H1 (cell line): ENCODE results near the gene DAZAP2. TPM values are rescaled to one million over a fixed set of nuclear protein-coding genes. Genes with fewer than 3 reads are reported as not detected.

Experiments used
- CTCF ChIA-PET: fragments of 300-600 bp; sonication (Branson Sonifier 250); formaldehyde crosslinking; loops from one replicate; lab custom pipeline; 2021; ENCODE audit not compliant: partially characterized antibody; lab: Charles Lee
- POLR2A ChIA-PET: fragments of 300-600 bp; sonication (Branson Sonifier 250); formaldehyde crosslinking; loops from one replicate; lab custom pipeline; 2021; ENCODE audit warnings: inconsistent platforms; ENCODE audit not compliant: partially characterized antibody; lab: Charles Lee
- DNase-seq, 2 experiments: peaks; one replicate each; pipeline versions ENCODE4 v3.0.0 to v3.0.0-alpha.2; 2010 to 2022; ENCODE audit warnings: low spot score in 2 of 2, low read depth in 1 of 2, mixed read lengths in 1 of 2
- FAIRE-seq: peaks from 2 replicates; lab custom pipeline; 2011; peaks lifted over from hg19 to GRCh38; lab: Jason Lieb, UNC
- H2AFZ ChIP-seq: 2 replicates; pipeline ENCODE4 v1.8.1; 2012; ENCODE audit warnings: low read length, inconsistent platforms
- H2AK5ac ChIP-seq: 2 replicates; pipeline ENCODE4 v1.6.1; 2013; ENCODE audit warnings: low read depth, low read length
- H2BK120ac ChIP-seq: replicated peaks from 2 replicates; pipeline ENCODE3; 2013; ENCODE audit warnings: low read depth, low read length, inconsistent platforms
- H2BK12ac ChIP-seq: 2 replicates; pipeline ENCODE4 v1.6.1; 2013; ENCODE audit warnings: low read depth, low read length
- H2BK15ac ChIP-seq: 2 replicates; pipeline ENCODE4 v1.6.1; 2013; ENCODE audit warnings: low read length
- H2BK20ac ChIP-seq: 2 replicates; pipeline ENCODE4 v1.6.1; 2013; ENCODE audit warnings: low read length
- H2BK5ac ChIP-seq: 2 replicates; pipeline ENCODE4 v1.6.1; 2013; ENCODE audit warnings: low read depth, low read length
- H3K14ac ChIP-seq: 2 replicates; pipeline ENCODE4 v1.6.1; 2013; ENCODE audit warnings: inconsistent platforms; ENCODE audit not compliant: insufficient read length
- H3K18ac ChIP-seq: 2 replicates; pipeline ENCODE4 v1.6.1; 2013; ENCODE audit warnings: low read length; ENCODE audit errors: extremely low read depth
- H3K23ac ChIP-seq: 2 replicates; pipeline ENCODE4 v1.6.1; 2013; ENCODE audit warnings: inconsistent platforms; ENCODE audit not compliant: insufficient read length
- H3K23me2 ChIP-seq: 2 replicates; pipeline ENCODE4 v1.6.1; 2013; ENCODE audit warnings: low read depth, low read length
- H3K27ac ChIP-seq: 2 replicates; pipeline ENCODE4 v1.6.1; 2011; ENCODE audit warnings: low read depth, low read length, inconsistent platforms
- H3K27me3 ChIP-seq, 4 experiments: replicated peaks in 1 of 4; 1 replicate in 1 of 4; 2 replicates in 3 of 4; pipeline versions ENCODE4 v1.6.1 to v1.8.1; 2011 to 2013; ENCODE audit warnings: low read length in 3 of 4, mild to moderate bottlenecking in 3 of 4, inconsistent platforms in 2 of 4, mixed read lengths in 2 of 4, moderate library complexity in 1 of 4; ENCODE audit not compliant: control insufficient read depth in 3 of 4, insufficient read depth in 3 of 4; ENCODE audit errors: extremely low read depth in 1 of 4
- H3K36me3 ChIP-seq, 4 experiments: 2 replicates each; pipeline versions ENCODE4 v1.6.1 to v1.8.1; 2011 to 2013; ENCODE audit warnings: mild to moderate bottlenecking in 4 of 4, low read length in 3 of 4, moderate library complexity in 2 of 4, control low read depth in 1 of 4, inconsistent platforms in 1 of 4; ENCODE audit not compliant: insufficient read depth in 4 of 4, control insufficient read depth in 2 of 4
- H3K4ac ChIP-seq: replicated peaks from 2 replicates; pipeline ENCODE3; 2013; ENCODE audit warnings: low read length, low read depth, mixed read lengths, inconsistent platforms; ENCODE audit not compliant: insufficient read length
- H3K4me1 ChIP-seq, 4 experiments: replicated peaks in 1 of 4; 1 replicate in 1 of 4; 2 replicates in 3 of 4; pipeline versions ENCODE4 v1.6.1 to v1.8.1; 2011 to 2013; ENCODE audit warnings: low read length in 3 of 4, inconsistent platforms in 2 of 4, mixed read lengths in 1 of 4; ENCODE audit not compliant: insufficient read depth in 4 of 4, control insufficient read depth in 3 of 4
- H3K4me2 ChIP-seq, 2 experiments: 2 replicates each; pipeline versions ENCODE4 v1.6.1 to v1.8.1; 2011 to 2013; ENCODE audit warnings: low read depth in 2 of 2, low read length in 2 of 2, control low read depth in 1 of 2, inconsistent platforms in 1 of 2, mild to moderate bottlenecking in 1 of 2; ENCODE audit not compliant: insufficient read depth in 1 of 2
- H3K4me3 ChIP-seq, 4 experiments: fragments of 200-600, 300-600 bp in 1 of 4; sonication (generic), shearing (Covaris generic), sonication (Bioruptor Twin) in 1 of 4; 2 replicates each; pipeline versions ENCODE4 v1.5.1 to v1.8.1; 2011 to 2016; ENCODE audit warnings: low read length in 4 of 4, low read depth in 3 of 4, control low read depth in 2 of 4, inconsistent platforms in 2 of 4, mild to moderate bottlenecking in 2 of 4, mixed read lengths in 1 of 4, moderate library complexity in 1 of 4; ENCODE audit not compliant: insufficient read depth in 2 of 4; ENCODE audit errors: extremely low read depth in 1 of 4
- H3K56ac ChIP-seq: replicated peaks from 2 replicates; pipeline ENCODE3; 2013; ENCODE audit warnings: low read depth, mild to moderate bottlenecking, mixed read lengths, low read length, inconsistent platforms; ENCODE audit not compliant: insufficient read length
- H3K79me1 ChIP-seq: 2 replicates; pipeline ENCODE4 v1.6.1; 2013; ENCODE audit warnings: low read depth, low read length, control low read depth
- H3K79me2 ChIP-seq, 2 experiments: 2 replicates each; pipeline versions ENCODE4 v1.6.1 to v1.8.1; 2012 to 2013; ENCODE audit warnings: low read length in 2 of 2, mild to moderate bottlenecking in 2 of 2, inconsistent platforms in 1 of 2; ENCODE audit not compliant: insufficient read depth in 2 of 2, control insufficient read depth in 1 of 2
- H3K9ac ChIP-seq, 4 experiments: replicated peaks in 1 of 4; 1 replicate in 1 of 4; 2 replicates in 3 of 4; pipeline versions ENCODE4 v1.6.1 to v1.8.1; 2011 to 2013; ENCODE audit warnings: low read depth in 3 of 4, low read length in 3 of 4, control low read depth in 2 of 4, mild to moderate bottlenecking in 2 of 4, moderate library complexity in 2 of 4, inconsistent platforms in 1 of 4; ENCODE audit errors: extremely low read depth in 1 of 4
- H3K9me3 ChIP-seq, 2 experiments: 2 replicates each; pipeline versions ENCODE4 v1.6.1 to v1.8.1; 2012 to 2013; ENCODE audit warnings: mild to moderate bottlenecking in 2 of 2, moderate library complexity in 2 of 2, control low read depth in 1 of 2, inconsistent platforms in 1 of 2, low read depth in 1 of 2, low read length in 1 of 2, mixed read lengths in 1 of 2; ENCODE audit not compliant: insufficient read depth in 2 of 2
- H4K20me1 ChIP-seq, 2 experiments: replicated peaks in 1 of 2; 2 replicates each; pipeline versions ENCODE3 to v1.8.1; 2011 to 2013; ENCODE audit warnings: inconsistent platforms in 2 of 2, low read length in 2 of 2, mild to moderate bottlenecking in 1 of 2; ENCODE audit not compliant: insufficient read depth in 2 of 2, control insufficient read depth in 1 of 2
- H4K5ac ChIP-seq: 2 replicates; pipeline ENCODE4 v1.6.1; 2013; ENCODE audit warnings: low read length, low read depth, mixed read lengths, inconsistent platforms; ENCODE audit not compliant: insufficient read length
- H4K8ac ChIP-seq: 2 replicates; pipeline ENCODE4 v1.8.0; 2013; ENCODE audit warnings: mild to moderate bottlenecking, moderate library complexity, low read length, inconsistent platforms; ENCODE audit not compliant: insufficient read depth; ENCODE audit errors: extremely low read depth
- H4K91ac ChIP-seq: replicated peaks from 2 replicates; pipeline ENCODE3; 2013; ENCODE audit warnings: low read length, mixed read lengths, inconsistent platforms; ENCODE audit not compliant: insufficient read length
- CREB1 ChIP-seq: IDR thresholded peaks from 2 replicates; pipeline ENCODE4 v1.6.1; 2012; ENCODE audit warnings: inconsistent platforms
- WGBS, 2 experiments: shearing (Covaris generic) in 1 of 2; methylation state at CpG; one replicate each; pipeline versions ENCODE4 v1.1.6 to v1.1.7; 2013 to 2015; ENCODE audit warnings: low lambda C conversion rate in 2 of 2, mixed read lengths in 2 of 2, inconsistent platforms in 1 of 2, low coverage in 1 of 2, missing lambda C conversion rate in 1 of 2; ENCODE audit not compliant: insufficient replicate concordance in 2 of 2, insufficient coverage in 1 of 2, insufficient read length in 1 of 2; ENCODE audit errors: extremely low coverage in 1 of 2, missing lambda C conversion rate in 1 of 2; 5-methylcytosine and 5-hydroxymethylcytosine counted together
- polyA plus RNA-seq, 7 experiments: library from polyadenylated mRNA; depleted of rRNA in 3 of 7; stranded (reverse) in 5 of 7; unstranded in 2 of 7; fragments of >200 nt in 5 of 7; fragments of 200-250 nt in 2 of 7; gene quantifications; 1 replicate in 5 of 7; 2 replicates in 1 of 7; 4 replicates in 1 of 7; pipeline versions ENCODE4 v1.2.1 to v1.2.3, GENCODE V29; 2011 to 2013; ENCODE audit warnings: missing spikeins in 2 of 7, mixed read lengths in 2 of 7
- total RNA-seq: library from RNA; stranded (reverse); fragmentation: NEBNext Ultra II Directional; extraction: Animal tissue kit (Norgen Biotek cat#: 25700); gene quantifications from 2 replicates; pipeline ENCODE4 v1.2.1, GENCODE V29; 2021

The DAZAP2 gene
- total and polyA plus RNA-seq, 2 of the 8 experiments (the other 6 are each of a cell fraction or from before 2014, with no cell fraction given): 27.1 to 77.2 TPM

- Histone ChIP-seq H3K4ac (no peak overlapping the region), H3K9me3 (no peaks in the 10 kb centered on the region), H2AFZ (no peak overlapping the region), H4K20me1 (no peaks in the 10 kb centered on the region), H2BK15ac (no peak overlapping the region), H3K56ac (no peak overlapping the region), H2BK12ac (peak overlapping the region; percentile 20), H3K27me3 (no peaks in the 10 kb centered on the region), H3K4me3 (peak overlapping the region in 2 of 4 experiments; percentile 10; a peak in 2 of 8 replicates), H2BK120ac (peak overlapping the region; percentile 27), H2BK5ac (peak overlapping the region; percentile 63), H3K4me2 (peak overlapping the region; percentile 49 to 69), H3K14ac (no peak overlapping the region), H3K79me2 (no peaks in the 10 kb centered on the region), H3K36me3 (peaks cover 3 to 15% (median 5%) of the 10 kb centered on the region in 4 experiments; a peak in 5 of 8 replicates), H3K23me2 (no peaks in the 10 kb centered on the region; the same call in 1 of the 2 replicates), H4K5ac (no peak overlapping the region), H2BK20ac (peak overlapping the region; percentile 0; the same call in 1 of the 2 replicates), H3K27ac (peak overlapping the region; percentile 6; the same call in 1 of the 2 replicates), H4K8ac (peak overlapping the region; percentile 62), H3K9ac (peak overlapping the region in 1 of 4 experiments; percentile 8; a peak in 2 of 7 replicates), H3K4me1 (peaks cover 1 to 19% (median 7%) of the 10 kb centered on the region in 4 experiments), H2AK5ac (peak overlapping the region; percentile 79; the same call in 1 of the 2 replicates), H3K23ac (no peak overlapping the region), H3K18ac (peak overlapping the region; percentile 92), H4K91ac (peak overlapping the region; percentile 1), H3K79me1 (no peaks in the 10 kb centered on the region)
- ChIA-PET POLR2A (interaction anchor here (0.5 to 3.0 kb wide), 6 partner anchors 8 to 203 kb away, joined by 3 to 26 read pairs (median 4); partner anchors contain the start of genes CSRNP2, DAZAP2 and POU6F1), CTCF (interaction anchor here (0.8 to 1.2 kb wide), 2 partner anchors 93 to 199 kb away, joined by 3 to 6 read pairs; no protein-coding TSS in a partner anchor)
- TF ChIP-seq CREB1: no peak
- no peak for FAIRE-seq
- 52% methylated on average over 14 of the region's 14 CpGs; no CpG with 5 or more reads in 1 of the 2 experiments for WGBS, 2 experiments
- peak in 1 of 2 experiments; percentile 55 for DNase-seq
These were observed 9.0 kb downstream of the DAZAP2 start for GRCh38 chr12:51247523-51248206.
